Cortex of kidney (tissue), 1 donor: ENCODE data around the gene CTAGE1.
"Not testable (repeated sequence)": the region's sequence is repeated elsewhere in the genome, so short reads cannot be mapped to it uniquely, and the experiment has no call there.

ENCODE experiments used
- DNase-seq: peaks from one replicate; lab custom pipeline; 2025; lab: John Stamatoyannopoulos, UW

Gene CTAGE1

GRCh38 chr18:22417496-22418188 is at the start of gene CTAGE1:
Gene CTAGE1 (minus strand): TSS chr18:22417915. CDS start chr18:22417811, 104 bp downstream.
- DNase-seq: no peak

GRCh38 chr18:22466608-22467395 is 49.1 kb upstream of the CTAGE1 start:
- DNase-seq: no peak

- no peak for DNase-seq
These were observed 48.2 kb upstream of the CTAGE1 start for GRCh38 chr18:22465859-22466457.

GRCh38 chr18:22463076-22463475 is 45.4 kb upstream of the CTAGE1 start:
- no peak for DNase-seq

GRCh38 chr18:22459491-22459890 is 41.8 kb upstream of the CTAGE1 start:
- DNase-seq: no peak

- no peak for DNase-seq
These were observed 39.8 kb upstream of the CTAGE1 start for GRCh38 chr18:22457524-22457923.

- DNase-seq: no peak
These were observed 38.8 kb upstream of the CTAGE1 start for GRCh38 chr18:22456547-22456946.

- no peak for DNase-seq
These were observed 38.4 kb upstream of the CTAGE1 start for GRCh38 chr18:22456116-22456480.

GRCh38 chr18:22455425-22456115 is 37.9 kb upstream of the CTAGE1 start:
- DNase-seq: no peak

- DNase-seq: no peak
These were observed 35.6 kb upstream of the CTAGE1 start for GRCh38 chr18:22453315-22453714.

- DNase-seq: no peak
These were observed 34.5 kb upstream of the CTAGE1 start for GRCh38 chr18:22452226-22452668.

GRCh38 chr18:22451796-22452195 is 34.1 kb upstream of the CTAGE1 start:
- no peak for DNase-seq

- DNase-seq: not testable (repeated sequence)
These were observed 33.1 kb upstream of the CTAGE1 start for GRCh38 chr18:22450766-22451165.

- DNase-seq: not testable (repeated sequence)
These were observed 32.6 kb upstream of the CTAGE1 start for GRCh38 chr18:22450318-22450717.

- DNase-seq: not testable (repeated sequence)
These were observed 32.0 kb upstream of the CTAGE1 start for GRCh38 chr18:22449753-22450152.

GRCh38 chr18:22448238-22448637 is 30.5 kb upstream of the CTAGE1 start:
- no peak for DNase-seq

GRCh38 chr18:22447792-22448191 is 30.1 kb upstream of the CTAGE1 start:
- no peak for DNase-seq

GRCh38 chr18:22446911-22447310 is 29.2 kb upstream of the CTAGE1 start:
- no peak for DNase-seq

- DNase-seq: no peak
These were observed 28.6 kb upstream of the CTAGE1 start for GRCh38 chr18:22446325-22446724.

GRCh38 chr18:22441638-22442037 is 23.9 kb upstream of the CTAGE1 start:
- no peak for DNase-seq

GRCh38 chr18:22439447-22439846 is 21.7 kb upstream of the CTAGE1 start:
- no peak for DNase-seq

GRCh38 chr18:22436136-22436535 is 18.4 kb upstream of the CTAGE1 start:
- no peak for DNase-seq
